B cell (primary cell): ENCODE results near the gene MBTPS1. TPM values are rescaled to one million over a fixed set of nuclear protein-coding genes. Genes with fewer than 3 reads are reported as not detected.

Experiments used
- ATAC-seq: fragments of 200-7000 bp; cut with Tn5 transposase; one replicate; pipeline ENCODE4 v1.10.0; 2021; ENCODE audit warnings: low read depth, mild to moderate bottlenecking, moderate number of reproducible peaks, moderate library complexity
- CTCF ChIA-PET: fragments of 350-600 bp; sonication (Branson Sonifier 250); formaldehyde crosslinking; loops from one replicate; lab custom pipeline; 2021; ENCODE audit warnings: antibody characterized with exemption, inconsistent platforms; lab: Charles Lee
- POLR2A ChIA-PET: fragments of 350-600 bp; sonication (Branson Sonifier 250); formaldehyde crosslinking; loops from one replicate; lab custom pipeline; 2021; ENCODE audit warnings: antibody characterized with exemption; lab: Charles Lee
- DNase-seq: peaks from one replicate; pipeline ENCODE4 v3.0.0; 2013
- H2AFZ ChIP-seq: 2 replicates; pipeline ENCODE4 v1.6.1; 2012; ENCODE audit warnings: mild to moderate bottlenecking, low read depth, low read length; ENCODE audit not compliant: insufficient read depth, poor library complexity, severe bottlenecking
- H3K27ac ChIP-seq, 2 donors: 1 replicate in 1 of 2; 2 replicates in 1 of 2; pipeline ENCODE4 v1.5.1; 2012 to 2013; ENCODE audit warnings: low read length in 2 of 2, mild to moderate bottlenecking in 2 of 2, moderate library complexity in 1 of 2
- H3K27me3 ChIP-seq, 4 experiments: fragments of 200-600 bp in 1 of 4; sonication (generic) in 1 of 4; replicated peaks in 1 of 4; 1 replicate in 2 of 4; 2 replicates in 2 of 4; pipeline versions ENCODE4 v1.6.1 to v1.7.0; 2013 to 2016; ENCODE audit warnings: low read length in 3 of 4, mild to moderate bottlenecking in 2 of 4, mixed read lengths in 1 of 4, moderate library complexity in 1 of 4; ENCODE audit not compliant: insufficient read depth in 4 of 4, control insufficient read depth in 3 of 4; ENCODE audit errors: control extremely low read depth in 1 of 4
- H3K36me3 ChIP-seq, 2 experiments: replicated peaks in 1 of 2; 1 replicate in 1 of 2; 2 replicates in 1 of 2; pipeline versions ENCODE4 v1.6.1 to v1.7.1; 2013; ENCODE audit warnings: low read length in 1 of 2; ENCODE audit not compliant: insufficient read depth in 2 of 2, control insufficient read depth in 1 of 2; ENCODE audit errors: control extremely low read depth in 1 of 2, extremely low read depth in 1 of 2
- H3K4me1 ChIP-seq, 2 donors: fragments of 200-600 bp in 1 of 2; sonication (generic) in 1 of 2; 1 replicate in 1 of 2; 2 replicates in 1 of 2; pipeline versions ENCODE4 v1.5.1 to v1.6.1; 2013 to 2017; ENCODE audit warnings: low read length in 2 of 2; ENCODE audit not compliant: control insufficient read depth in 2 of 2, insufficient read depth in 2 of 2
- H3K4me2 ChIP-seq: replicated peaks from 2 replicates; pipeline ENCODE3; 2012; ENCODE audit warnings: mild to moderate bottlenecking, low read depth, low read length; ENCODE audit not compliant: poor library complexity, severe bottlenecking
- H3K4me3 ChIP-seq, 5 experiments: fragments of 200-600 bp in 1 of 5; sonication (generic) in 1 of 5; 1 replicate in 3 of 5; 2 replicates in 2 of 5; pipeline versions ENCODE4 v1.5.1 to v1.7.0; 2011 to 2016; ENCODE audit warnings: low read length in 4 of 5, mild to moderate bottlenecking in 4 of 5, low read depth in 2 of 5, control low read depth in 1 of 5, moderate library complexity in 1 of 5; ENCODE audit not compliant: insufficient read depth in 1 of 5; ENCODE audit errors: control extremely low read depth in 1 of 5, extremely low read depth in 1 of 5
- H3K79me2 ChIP-seq: fragments of 200-600 bp; sonication (generic); one replicate; pipeline ENCODE4 v1.6.0; 2016; ENCODE audit warnings: low read length; ENCODE audit not compliant: control insufficient read depth, insufficient read depth
- H3K9ac ChIP-seq: fragments of 200-600 bp; sonication (generic); 2 replicates; pipeline ENCODE4 v1.6.1; 2017; ENCODE audit warnings: mild to moderate bottlenecking, low read length, moderate library complexity
- H3K9me3 ChIP-seq, 3 donors: one replicate each; pipeline versions ENCODE4 v1.6.1 to v1.7.1; 2013; ENCODE audit warnings: low read length in 2 of 3; ENCODE audit not compliant: control insufficient read depth in 2 of 3, insufficient read depth in 1 of 3; ENCODE audit errors: control extremely low read depth in 1 of 3
- H4K20me1 ChIP-seq: 2 replicates; pipeline ENCODE4 v1.6.0; 2012; ENCODE audit warnings: mild to moderate bottlenecking, low read length; ENCODE audit not compliant: insufficient read depth, control insufficient read depth, poor library complexity, severe bottlenecking
- H3K27ac Mint-ChIP-seq: one replicate; pipeline ENCODE4 v1.8.0; 2021; ENCODE audit warnings: mixed read lengths
- H3K27me3 Mint-ChIP-seq: one replicate; pipeline ENCODE4 v1.8.0; 2021; ENCODE audit warnings: mixed read lengths
- H3K4me1 Mint-ChIP-seq: one replicate; pipeline ENCODE4 v1.8.0; 2021; ENCODE audit warnings: mixed read lengths
- H3K4me3 Mint-ChIP-seq: one replicate; pipeline ENCODE4 v1.8.0; 2021; ENCODE audit warnings: mixed read lengths
- H3K9me3 Mint-ChIP-seq: one replicate; pipeline ENCODE4 v1.8.0; 2022; ENCODE audit warnings: mixed read lengths; ENCODE audit not compliant: insufficient read depth
- EZH2 ChIP-seq: IDR thresholded peaks from 2 replicates; pipeline ENCODE4 v1.6.1; 2012; ENCODE audit warnings: borderline replicate concordance, low read depth, mild to moderate bottlenecking, moderate library complexity, low read length; ENCODE audit not compliant: insufficient read depth, poor library complexity, severe bottlenecking
- WGBS: methylation state at CpG from one replicate; pipeline ENCODE4 v1.1.5; 2013; ENCODE audit warnings: missing lambda C conversion rate; ENCODE audit not compliant: insufficient coverage; 5-methylcytosine and 5-hydroxymethylcytosine counted together
- intact Hi-C: fragments of 100-400 bp; cut with micrococcal nuclease; formaldehyde crosslinking; loops from one replicate; pipeline ENCODE4 v1.10.0; 2022
- polyA plus RNA-seq: library from polyadenylated mRNA; depleted of rRNA; stranded (reverse); fragments of >200 nt; gene quantifications from 2 replicates; pipeline ENCODE4 v1.2.3, GENCODE V29; 2012
- total RNA-seq, 2 donors: library from RNA; stranded (reverse); fragments of 120-200 nt in 1 of 2; gene quantifications; 1 replicate in 1 of 2; 2 replicates in 1 of 2; pipeline versions ENCODE4 v1.2.3 to v1.2.4, GENCODE V29; 2013 to 2022
- TF ChIP-seq, protein P1 (sequence below): fragments of 200-600 bp; IDR thresholded peaks from one replicate; pipeline ENCODE4 v1.8.0; 2022; ENCODE audit warnings: antibody characterized with exemption, mild to moderate bottlenecking

Gene MBTPS1
- total and polyA plus RNA-seq, 2 donors (not counting 1 experiment from before 2014, with no cell fraction given) = 85.9 to 120 TPM

DNA sequence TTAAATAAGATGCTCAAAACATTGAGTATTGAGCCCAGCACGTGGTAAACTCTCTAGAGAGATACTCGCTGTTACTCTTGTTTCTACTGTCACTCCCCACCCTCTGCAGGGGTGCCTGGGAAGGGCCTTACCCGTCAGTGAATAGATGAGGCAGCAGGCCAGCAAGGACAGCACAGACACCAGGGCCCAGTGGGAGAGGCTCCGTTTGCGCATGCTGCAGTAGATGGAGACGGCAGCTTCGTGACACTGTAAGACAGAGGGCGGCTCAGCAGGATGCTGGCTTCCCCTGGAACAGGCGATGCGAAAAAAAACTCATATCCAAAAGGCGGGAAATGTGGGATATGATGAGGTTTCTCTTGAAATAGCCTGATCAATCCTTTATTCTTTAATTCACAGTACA lies 94.1 kb downstream of the MBTPS1 start:
- Histone ChIP-seq H3K4me2 (no peak overlapping the region), H3K27ac (no peak overlapping the region), H3K27me3 (peaks cover 0 to 3% (median 0%) of the 10 kb centered on the region in 4 experiments), H3K9me3 (peaks cover 0 to 37% (median 8%) of the 10 kb centered on the region in 3 donors), H3K4me3 (no peak overlapping the region), H3K36me3 (no peaks in the 10 kb centered on the region), H3K9ac (no peak overlapping the region), H3K79me2 (no peaks in the 10 kb centered on the region), H2AFZ (no peak overlapping the region), H4K20me1 (no peaks in the 10 kb centered on the region), H3K4me1 (no peaks in the 10 kb centered on the region)
- Mint-ChIP-seq H3K27ac (no peak overlapping the region), H3K9me3 (peaks cover 9% of the 10 kb centered on the region), H3K4me3 (no peak overlapping the region), H3K4me1 (no peaks in the 10 kb centered on the region), H3K27me3 (peaks cover 9% of the 10 kb centered on the region)
- no peak for TF ChIP-seq EZH2
- TF ChIP-seq, protein P1, sequence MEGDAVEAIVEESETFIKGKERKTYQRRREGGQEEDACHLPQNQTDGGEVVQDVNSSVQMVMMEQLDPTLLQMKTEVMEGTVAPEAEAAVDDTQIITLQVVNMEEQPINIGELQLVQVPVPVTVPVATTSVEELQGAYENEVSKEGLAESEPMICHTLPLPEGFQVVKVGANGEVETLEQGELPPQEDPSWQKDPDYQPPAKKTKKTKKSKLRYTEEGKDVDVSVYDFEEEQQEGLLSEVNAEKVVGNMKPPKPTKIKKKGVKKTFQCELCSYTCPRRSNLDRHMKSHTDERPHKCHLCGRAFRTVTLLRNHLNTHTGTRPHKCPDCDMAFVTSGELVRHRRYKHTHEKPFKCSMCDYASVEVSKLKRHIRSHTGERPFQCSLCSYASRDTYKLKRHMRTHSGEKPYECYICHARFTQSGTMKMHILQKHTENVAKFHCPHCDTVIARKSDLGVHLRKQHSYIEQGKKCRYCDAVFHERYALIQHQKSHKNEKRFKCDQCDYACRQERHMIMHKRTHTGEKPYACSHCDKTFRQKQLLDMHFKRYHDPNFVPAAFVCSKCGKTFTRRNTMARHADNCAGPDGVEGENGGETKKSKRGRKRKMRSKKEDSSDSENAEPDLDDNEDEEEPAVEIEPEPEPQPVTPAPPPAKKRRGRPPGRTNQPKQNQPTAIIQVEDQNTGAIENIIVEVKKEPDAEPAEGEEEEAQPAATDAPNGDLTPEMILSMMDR = no peak
- WGBS = no CpG with 5 or more reads among the region's 11 CpGs
- intact Hi-C loops = no loop called here
- ChIA-PET POLR2A (no interaction called here), CTCF (no interaction called here)
- ATAC-seq = no peak
- no peak for DNase-seq

- Histone ChIP-seq H3K36me3 (no peaks in the 10 kb centered on the region), H4K20me1 (no peaks in the 10 kb centered on the region), H3K27me3 (peaks cover 0 to 3% (median 0%) of the 10 kb centered on the region in 4 experiments), H3K9me3 (peaks cover 0 to 46% (median 8%) of the 10 kb centered on the region in 3 donors), H3K4me3 (no peak overlapping the region), H3K9ac (no peak overlapping the region), H3K4me1 (no peaks in the 10 kb centered on the region), H3K4me2 (no peak overlapping the region), H3K27ac (no peak overlapping the region), H2AFZ (no peak overlapping the region), H3K79me2 (no peaks in the 10 kb centered on the region)
- TF ChIP-seq, protein P1 = no peak
- TF ChIP-seq EZH2 = no peak
- H3K9me3 Mint-ChIP-seq = peaks cover 9% of the 10 kb centered on the region
- DNase-seq = no peak
- 88% methylated on average over 3 of the region's 5 CpGs for WGBS
- no peaks in the 10 kb centered on the region for H3K4me1 Mint-ChIP-seq
- CTCF ChIA-PET = no interaction called here
- intact Hi-C loops = no loop called here
- no peak for ATAC-seq
- POLR2A ChIA-PET = no interaction called here
- H3K27ac Mint-ChIP-seq = no peak overlapping the region
- peaks cover 3% of the 10 kb centered on the region for H3K27me3 Mint-ChIP-seq
- no peak overlapping the region for H3K4me3 Mint-ChIP-seq
Observed at GRCh38 chr16:84021488-84021887, 95.3 kb downstream of the MBTPS1 start.
